H9 (cell line): Measurements from ENCODE around the gene GTF2H3. TPM values are rescaled to one million over a fixed set of nuclear protein-coding genes. Genes with fewer than 3 reads are reported as not detected.

ENCODE experiments used
- DNase-seq: peaks from one replicate; pipeline ENCODE4 v3.0.0-alpha.2; 2017
- H2AFZ ChIP-seq: one replicate; pipeline ENCODE4 v1.6.1; 2013; ENCODE audit warnings: mild to moderate bottlenecking, low read length, control low read depth, moderate library complexity
- H2AK5ac ChIP-seq: 2 replicates; pipeline ENCODE4 v1.6.1; 2013; ENCODE audit warnings: low read length, control low read depth, mixed read lengths; ENCODE audit not compliant: insufficient read length
- H2BK120ac ChIP-seq: one replicate; pipeline ENCODE4 v1.6.1; 2013; ENCODE audit warnings: low read depth, mild to moderate bottlenecking, low read length, control low read depth, inconsistent platforms; ENCODE audit not compliant: poor library complexity, severe bottlenecking
- H2BK12ac ChIP-seq: 2 replicates; pipeline ENCODE4 v1.6.1; 2013; ENCODE audit warnings: low read length, control low read depth, mixed read lengths, low read depth; ENCODE audit not compliant: insufficient read length
- H2BK15ac ChIP-seq: 2 replicates; pipeline ENCODE4 v1.6.1; 2013; ENCODE audit warnings: low read depth, low read length, control low read depth
- H2BK20ac ChIP-seq: one replicate; pipeline ENCODE4 v1.6.1; 2013; ENCODE audit warnings: low read depth, mild to moderate bottlenecking, low read length, control low read depth, inconsistent platforms; ENCODE audit not compliant: poor library complexity, severe bottlenecking
- H2BK5ac ChIP-seq: 2 replicates; pipeline ENCODE4 v1.6.1; 2013; ENCODE audit warnings: low read length, control low read depth, mixed read lengths; ENCODE audit not compliant: insufficient read length
- H3K14ac ChIP-seq: 2 replicates; pipeline ENCODE4 v1.6.1; 2013; ENCODE audit warnings: low read length, control low read depth; ENCODE audit not compliant: insufficient read depth
- H3K18ac ChIP-seq: 2 replicates; pipeline ENCODE4 v1.6.1; 2013; ENCODE audit warnings: low read depth, mild to moderate bottlenecking, mixed read lengths, low read length, control low read depth; ENCODE audit not compliant: insufficient read length
- H3K23ac ChIP-seq: 2 replicates; pipeline ENCODE4 v1.6.1; 2013; ENCODE audit warnings: low read length, control low read depth, mixed read lengths, low read depth; ENCODE audit not compliant: insufficient read length
- H3K23me2 ChIP-seq: 2 replicates; pipeline ENCODE4 v1.6.1; 2013; ENCODE audit warnings: low read depth, mild to moderate bottlenecking, mixed read lengths, low read length, control low read depth; ENCODE audit not compliant: insufficient read length, poor library complexity, severe bottlenecking
- H3K27ac ChIP-seq: 2 replicates; pipeline ENCODE4 v1.5.1; 2013; ENCODE audit warnings: low read length, control low read depth, mixed read lengths, low read depth; ENCODE audit not compliant: insufficient read length
- H3K27me3 ChIP-seq: 2 replicates; pipeline ENCODE4 v1.6.1; 2013; ENCODE audit warnings: low read length, control low read depth, inconsistent platforms; ENCODE audit not compliant: insufficient read depth
- H3K4ac ChIP-seq: 2 replicates; pipeline ENCODE4 v1.6.1; 2013; ENCODE audit warnings: low read depth, mild to moderate bottlenecking, control low read depth, inconsistent platforms, low read length, moderate library complexity
- H3K4me1 ChIP-seq: 2 replicates; pipeline ENCODE4 v1.6.1; 2013; ENCODE audit warnings: low read length, control low read depth, inconsistent platforms; ENCODE audit not compliant: insufficient read depth
- H3K4me2 ChIP-seq: 2 replicates; pipeline ENCODE4 v1.6.1; 2013; ENCODE audit warnings: low read length, control low read depth, mixed read lengths; ENCODE audit not compliant: insufficient read length, insufficient read depth
- H3K56ac ChIP-seq: 2 replicates; pipeline ENCODE4 v1.6.1; 2013; ENCODE audit warnings: low read depth, mild to moderate bottlenecking, mixed read lengths, low read length, control low read depth; ENCODE audit not compliant: insufficient read length
- H3K79me1 ChIP-seq: 2 replicates; pipeline ENCODE4 v1.6.1; 2013; ENCODE audit warnings: low read depth, mild to moderate bottlenecking, moderate library complexity, low read length, control low read depth, inconsistent platforms; ENCODE audit not compliant: insufficient read depth, poor library complexity, severe bottlenecking
- H3K79me2 ChIP-seq: 2 replicates; pipeline ENCODE4 v1.6.1; 2013; ENCODE audit warnings: low read length, control low read depth, inconsistent platforms; ENCODE audit not compliant: insufficient read depth
- H3K9ac ChIP-seq: 2 replicates; pipeline ENCODE4 v1.6.1; 2013; ENCODE audit warnings: low read length, control low read depth, mixed read lengths; ENCODE audit not compliant: insufficient read length; ENCODE audit errors: extremely low read depth
- H3K9me3 ChIP-seq: one replicate; pipeline ENCODE4 v1.6.1; 2013; ENCODE audit warnings: low read depth, low read length, inconsistent platforms; ENCODE audit not compliant: control insufficient read depth
- H3T11ph ChIP-seq: one replicate; pipeline ENCODE4 v1.6.1; 2013; ENCODE audit warnings: mild to moderate bottlenecking, low read length, control low read depth, inconsistent platforms
- H4K20me1 ChIP-seq: one replicate; pipeline ENCODE4 v1.6.1; 2013; ENCODE audit not compliant: control insufficient read depth, insufficient read length, insufficient read depth
- H4K5ac ChIP-seq: 2 replicates; pipeline ENCODE4 v1.6.1; 2013; ENCODE audit warnings: low read depth, mild to moderate bottlenecking, mixed read lengths, low read length, control low read depth; ENCODE audit not compliant: insufficient read length
- H4K8ac ChIP-seq: replicated peaks from 2 replicates; pipeline ENCODE4 v1.6.1; 2013; ENCODE audit warnings: low read length, control low read depth, mixed read lengths, low read depth; ENCODE audit not compliant: insufficient read length
- H4K91ac ChIP-seq: 2 replicates; pipeline ENCODE4 v1.6.1; 2013; ENCODE audit warnings: low read depth, mild to moderate bottlenecking, moderate library complexity, mixed read lengths, low read length, control low read depth; ENCODE audit not compliant: insufficient read length
- H3K27ac Mint-ChIP-seq, 3 experiments: 2 replicates in 2 of 3; 3 replicates in 1 of 3; pipeline ENCODE4 v1.8.0; 2020 to 2021; ENCODE audit warnings: mixed read lengths in 3 of 3, mild to moderate bottlenecking in 1 of 3, moderate library complexity in 1 of 3
- H3K27me3 Mint-ChIP-seq: 2 replicates; pipeline ENCODE4 v1.8.0; 2021; ENCODE audit warnings: low read depth, mild to moderate bottlenecking, moderate library complexity, mixed read lengths
- H3K36me3 Mint-ChIP-seq, 3 experiments: 2 replicates in 2 of 3; 3 replicates in 1 of 3; pipeline ENCODE4 v1.8.0; 2020 to 2021; ENCODE audit warnings: low read depth in 3 of 3, mixed read lengths in 3 of 3; ENCODE audit not compliant: insufficient read depth in 1 of 3
- H3K4me1 Mint-ChIP-seq, 2 experiments: 2 replicates each; pipeline ENCODE4 v1.8.0; 2020; ENCODE audit warnings: mixed read lengths in 2 of 2
- H3K4me3 Mint-ChIP-seq, 2 experiments: 2 replicates in 1 of 2; 3 replicates in 1 of 2; pipeline ENCODE4 v1.8.0; 2020 to 2021; ENCODE audit warnings: mild to moderate bottlenecking in 2 of 2, mixed read lengths in 2 of 2, moderate library complexity in 1 of 2
- H3K9me3 Mint-ChIP-seq, 2 experiments: 2 replicates in 1 of 2; 3 replicates in 1 of 2; pipeline ENCODE4 v1.8.0; 2020; ENCODE audit warnings: mild to moderate bottlenecking in 2 of 2, mixed read lengths in 2 of 2, moderate library complexity in 1 of 2
- CTCF ChIP-seq: fragments of 200-600 bp; sonication (generic); conservative IDR thresholded peaks from 3 replicates; pipeline ENCODE4 v1.8.0; 2021; ENCODE audit warnings: antibody characterized with exemption, mild to moderate bottlenecking
- WGBS: extraction: QIAGEN DNeasy Blood & Tissue Kit; methylation state at CpG from one replicate; pipeline ENCODE4 v1.1.7; 2013; ENCODE audit warnings: missing lambda C conversion rate, low lambda C conversion rate, mixed read lengths; ENCODE audit not compliant: insufficient read length; ENCODE audit errors: extremely low coverage; 5-methylcytosine and 5-hydroxymethylcytosine counted together
- total RNA-seq: library from RNA; stranded (reverse); gene quantifications from 2 replicates; pipeline ENCODE4 v1.2.1, GENCODE V29; 2021

The GTF2H3 gene
- total RNA-seq, 1 experiment from 2014 or later: 39.2 TPM

DNA sequence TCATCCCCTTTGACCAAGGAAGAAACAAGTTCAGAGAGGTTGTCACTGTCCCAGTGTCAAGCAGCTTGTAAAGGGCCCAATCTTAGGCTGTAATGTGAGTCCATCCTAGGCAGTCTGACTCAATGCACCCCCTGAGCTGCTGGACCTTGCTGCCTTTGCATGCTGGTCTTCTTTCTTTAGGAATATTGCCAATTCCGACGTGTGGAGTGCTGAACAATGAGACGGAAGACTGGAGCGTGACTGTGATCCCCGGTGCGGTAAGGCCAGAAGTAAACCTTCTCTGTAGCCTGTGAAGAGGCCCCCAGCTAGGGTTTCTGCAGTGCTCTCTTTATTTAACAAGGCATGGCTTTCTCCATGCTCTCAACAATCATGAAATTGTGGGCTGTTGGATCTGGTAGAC lies 38.2 kb downstream of the GTF2H3 start:
- no peaks in the 10 kb centered on the region for H3K27me3 ChIP-seq
- no peak overlapping the region for H4K91ac ChIP-seq
- H4K5ac ChIP-seq: no peak overlapping the region
- no peak overlapping the region for H3K23ac ChIP-seq
- H3K56ac ChIP-seq: no peak overlapping the region
- no peaks in the 10 kb centered on the region for H3K9me3 Mint-ChIP-seq
- H3K36me3 Mint-ChIP-seq: peaks cover 0 to 11% (median 5%) of the 10 kb centered on the region in 3 experiments; a peak in 3 of 7 replicates
- H3T11ph ChIP-seq: no peak overlapping the region
- no peak overlapping the region for H2BK20ac ChIP-seq
- H3K9me3 ChIP-seq: no peaks in the 10 kb centered on the region
- peaks cover 3 to 9% of the 10 kb centered on the region in 2 experiments for H3K4me1 Mint-ChIP-seq
- H2AFZ ChIP-seq: no peak overlapping the region
- no peak overlapping the region for H2BK5ac ChIP-seq
- no peak overlapping the region for H3K14ac ChIP-seq
- peak overlapping the region; percentile 89 for H3K4me2 ChIP-seq
- no peaks in the 10 kb centered on the region for H3K79me2 ChIP-seq
- no peak overlapping the region for H2AK5ac ChIP-seq
- no peaks in the 10 kb centered on the region for H3K79me1 ChIP-seq
- no peak overlapping the region for H2BK15ac ChIP-seq
- H3K27me3 Mint-ChIP-seq: no peaks in the 10 kb centered on the region
- no peak overlapping the region for H2BK12ac ChIP-seq
- H3K23me2 ChIP-seq: peaks cover 5% of the 10 kb centered on the region
- H4K8ac ChIP-seq: no peak overlapping the region
- H2BK120ac ChIP-seq: no peak overlapping the region
- no peak for DNase-seq
- no peaks in the 10 kb centered on the region for H4K20me1 ChIP-seq
- no peak for TF ChIP-seq CTCF
- no peak overlapping the region for H3K4ac ChIP-seq
- H3K4me3 Mint-ChIP-seq: peak overlapping the region; percentile 89 to 93
- H3K27ac ChIP-seq: no peak overlapping the region
- no peak overlapping the region for H3K18ac ChIP-seq
- no peak overlapping the region for H3K9ac ChIP-seq
- no peaks in the 10 kb centered on the region for H3K4me1 ChIP-seq
- H3K27ac Mint-ChIP-seq: no peak overlapping the region
- WGBS: no CpG with 5 or more reads among the region's 6 CpGs
